SHP77 (cell line): ENCODE data around the gene CCDC146.
"Not testable (repeated sequence)": the region's sequence is repeated elsewhere in the genome, so short reads cannot be mapped to it uniquely, and the experiment has no call there.

Experiments
- DNase-seq, 2 experiments: peaks; one replicate each; lab custom pipeline; 2025; lab: John Stamatoyannopoulos, UW

The CCDC146 gene

GRCh38 chr7:77140291-77140690 lies 17.9 kb downstream of the CCDC146 start:
- DNase-seq, result not testable (repeated sequence)

GRCh38 chr7:77152232-77152631 lies 29.8 kb downstream of the CCDC146 start:
- not testable (repeated sequence) for DNase-seq

GRCh38 chr7:77154917-77155464 lies 32.6 kb downstream of the CCDC146 start:
- not testable (repeated sequence) for DNase-seq

GRCh38 chr7:77155601-77156377 lies 33.4 kb downstream of the CCDC146 start:
- DNase-seq, result not testable (repeated sequence)

- not testable (repeated sequence) for DNase-seq
Observed at GRCh38 chr7:77157034-77157433, 34.6 kb downstream of the CCDC146 start.

- no peak for DNase-seq
Observed at GRCh38 chr7:77157446-77157845, 35.0 kb downstream of the CCDC146 start.

- not testable (repeated sequence) for DNase-seq
Observed at GRCh38 chr7:77171073-77171472, 48.7 kb downstream of the CCDC146 start.

- DNase-seq, result not testable (repeated sequence)
Observed at GRCh38 chr7:77172437-77173172, 50.2 kb downstream of the CCDC146 start.

GRCh38 chr7:77174418-77174817 lies 52.0 kb downstream of the CCDC146 start:
- not testable (repeated sequence) for DNase-seq

- DNase-seq, result not testable (repeated sequence)
Observed at GRCh38 chr7:77175274-77175800, 52.9 kb downstream of the CCDC146 start.

- DNase-seq, result not testable (repeated sequence)
Observed at GRCh38 chr7:77177321-77177904, 55.0 kb downstream of the CCDC146 start.

GRCh38 chr7:77178024-77178423 lies 55.6 kb downstream of the CCDC146 start:
- DNase-seq, result not testable (repeated sequence)

- no peak for DNase-seq
Observed at GRCh38 chr7:77181015-77181595, 58.7 kb downstream of the CCDC146 start.

GRCh38 chr7:77181734-77182133 lies 59.3 kb downstream of the CCDC146 start:
- no peak for DNase-seq

- no peak for DNase-seq
Observed at GRCh38 chr7:77182261-77182660, 59.8 kb downstream of the CCDC146 start.

GRCh38 chr7:77184463-77184862 lies 62.0 kb downstream of the CCDC146 start:
- DNase-seq, result no peak

- DNase-seq, result no peak
Observed at GRCh38 chr7:77184990-77185389, 62.6 kb downstream of the CCDC146 start.

GRCh38 chr7:77185866-77186265 lies 63.5 kb downstream of the CCDC146 start:
- DNase-seq, result no peak

- DNase-seq, result no peak
Observed at GRCh38 chr7:77188731-77189437, 66.5 kb downstream of the CCDC146 start.

GRCh38 chr7:77197141-77197540 lies 74.7 kb downstream of the CCDC146 start:
- no peak for DNase-seq
